ENCODE data around the gene CHCHD3. TPM values are rescaled to one million over a fixed set of nuclear protein-coding genes. Genes with fewer than 3 reads are reported as not detected.

Gene CHCHD3
- total and polyA plus RNA-seq, 9 of the 15 experiments (the other 6 are each of a cell fraction or from before 2014, with no cell fraction given) = 66.2 to 279 (median 204) TPM

GRCh38 chr7:132825932-132826835 is 255.7 kb downstream of the CHCHD3 start:
- H3K27me3 ChIP-seq (ENCODE audit: control insufficient read depth in 2 of 2, insufficient read depth in 2 of 2, low read length in 2 of 2) = no peaks in the 10 kb centered on the region
- DNase-seq (ENCODE audit: extremely low read depth in 1 of 4, low spot score in 3 of 4) = no peak
- H3K79me2 ChIP-seq (ENCODE audit: control insufficient read depth, insufficient read depth, low read length) = no peaks in the 10 kb centered on the region; the same call in 2 of the 3 replicates
- H3K27ac ChIP-seq (ENCODE audit: extremely low read depth, low read depth, low read length) = no peak overlapping the region
- H2AFZ ChIP-seq (ENCODE audit: low read depth, low read length) = no peak overlapping the region
- no peaks in the 10 kb centered on the region for H3K9me3 ChIP-seq (replicated peaks; ENCODE audit: control insufficient read depth, insufficient read depth, low read depth, low read length)
- no peak for ATAC-seq
- H3K4me1 ChIP-seq (replicated peaks in 1 of 2; ENCODE audit: control insufficient read depth in 2 of 2, insufficient read depth in 2 of 2, low read length in 2 of 2) = no peaks in the 10 kb centered on the region
- no peak overlapping the region for H3K9ac ChIP-seq (ENCODE audit: insufficient read depth in 1 of 2, low read depth in 2 of 2, low read length in 2 of 2)
- WGBS (ENCODE audit: insufficient coverage, low coverage, missing lambda C conversion rate) = 94% methylated on average over 6 of the region's 6 CpGs
- no peak overlapping the region for H3K4me2 ChIP-seq (ENCODE audit: insufficient read depth, low read length)
- POLR2A ChIA-PET = interaction anchor here (1.1 kb wide), 1 partner anchor 288 kb away, joined by 3 read pairs; no protein-coding TSS in a partner anchor
- in situ Hi-C loops (cut with MboI) = no loop called here
- BruUV-seq (replicated peaks) = no TSS peak
- intact Hi-C loops (cut with micrococcal nuclease) = no loop called here
- FAIRE-seq = no peak
- CTCF ChIA-PET (ENCODE audit: low intra/inter-chr PET ratio) = no interaction called here
- H3K4me3 ChIP-seq = no peak overlapping the region
- no peaks in the 10 kb centered on the region for H4K20me1 ChIP-seq (replicated peaks; ENCODE audit: control insufficient read depth, insufficient read depth, low read length)
- peaks cover 15% of the 10 kb centered on the region for H3K36me3 ChIP-seq (ENCODE audit: control insufficient read depth, insufficient read depth, low read length)
- H3K9me1 ChIP-seq (ENCODE audit: control insufficient read depth, insufficient read depth, low read length) = no peaks in the 10 kb centered on the region
- TF ChIP-seq TRIM25 (IDR thresholded peaks at IDR 0.05; ENCODE audit: borderline replicate concordance) (no peak), EP300 (IDR thresholded peaks at IDR 0.05; ENCODE audit: low read length) (no peak), ZNF41 (CRISPR knock-in tag; conservative IDR thresholded peaks at IDR 0.05) (no peak), CTCFL (IDR thresholded peaks at IDR 0.05; ENCODE audit: borderline replicate concordance, insufficient read depth, low read depth, low read length, poor library complexity, severe bottlenecking) (no peak), AFF1 (IDR thresholded peaks at IDR 0.05; ENCODE audit: low read depth in 1 of 2, partially characterized antibody in 2 of 2) (no peak), NR2C2 (CRISPR knock-in tag; IDR thresholded peaks at IDR 0.05) (no peak), NR2C2 (tag; IDR thresholded peaks at IDR 0.05) (no peak), FOXA1 (IDR thresholded peaks at IDR 0.05; ENCODE audit: borderline replicate concordance) (no peak), KDM5B (IDR thresholded peaks at IDR 0.05; ENCODE audit: insufficient replicate concordance, low read depth, low read length) (no peak), THRA (IDR thresholded peaks at IDR 0.05) (no peak), MAFK (IDR thresholded peaks at IDR 0.05; ENCODE audit: low read length) (no peak)

Measured in K562 (cell line).